ENCODE measurements around the gene NXNL1.

Gene NXNL1

GRCh38 chr19:17455308-17456123, 5.2 kb downstream of the NXNL1 start:
- no peak for DNase-seq (ENCODE audit: low read depth)

- DNase-seq (ENCODE audit: low read depth), result no peak
Measured at GRCh38 chr19:17454576-17455071, 6.1 kb downstream of the NXNL1 start.

DNA sequence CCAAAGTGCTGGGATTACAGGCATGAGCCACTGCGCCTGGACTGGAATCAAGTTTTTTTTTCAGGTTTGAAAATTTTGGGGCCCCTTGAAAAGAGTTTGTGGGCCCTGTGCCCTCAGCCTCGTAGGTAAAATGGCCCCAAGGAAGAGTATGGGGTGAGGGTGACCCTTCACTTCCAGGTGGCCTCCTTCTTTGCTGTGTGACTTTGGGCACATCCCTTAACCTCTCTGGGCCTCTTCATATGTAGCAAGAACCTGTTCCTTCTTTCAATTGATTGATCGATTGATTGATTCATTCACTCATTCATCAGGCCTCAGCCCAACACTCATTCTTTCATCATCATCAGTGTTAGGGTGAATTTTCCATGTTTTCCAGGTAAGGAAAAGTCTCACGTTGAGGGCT, 8.9 kb downstream of the NXNL1 start:
- no peak for DNase-seq (ENCODE audit: low read depth)

DNA sequence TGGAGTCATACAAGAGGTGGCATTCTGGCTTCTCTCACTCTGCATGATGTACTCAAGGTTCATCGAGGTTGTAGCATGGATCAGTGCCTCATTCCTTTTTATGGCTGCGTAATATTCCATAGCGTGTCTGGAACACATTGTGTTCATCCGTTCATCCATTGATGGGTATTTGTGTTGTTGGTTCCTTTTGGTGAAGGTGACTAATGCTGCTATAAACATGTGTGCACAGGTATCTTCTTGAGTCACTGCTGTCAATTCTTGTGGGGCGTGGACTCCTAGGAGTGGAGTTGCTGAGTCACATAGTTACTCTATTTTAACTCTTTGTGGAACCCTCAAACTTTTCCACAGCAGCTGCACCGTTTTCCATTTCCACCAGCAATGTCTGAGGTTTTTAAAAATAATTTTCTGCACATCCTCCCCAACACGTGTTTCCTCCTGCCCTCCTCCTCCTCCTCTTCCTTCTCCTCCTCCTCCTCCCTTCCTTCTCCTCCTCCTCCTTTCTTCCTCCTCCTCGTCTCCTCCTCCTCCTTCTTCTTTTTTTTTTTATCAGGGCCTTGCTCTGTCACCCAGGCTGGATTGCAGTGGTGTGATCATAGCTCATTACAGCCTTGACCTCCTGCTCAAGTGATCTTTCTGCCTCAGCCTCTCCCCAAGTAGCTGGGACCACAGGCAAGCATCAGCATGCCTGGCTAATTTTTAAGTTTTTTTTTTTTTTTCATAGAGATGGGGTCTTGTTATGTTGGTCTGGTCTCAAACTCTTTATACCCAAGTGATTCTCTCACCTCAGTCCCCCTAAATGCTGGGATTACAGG, 10.3 kb downstream of the NXNL1 start:
- DNase-seq (ENCODE audit: low read depth), result no peak

DNA sequence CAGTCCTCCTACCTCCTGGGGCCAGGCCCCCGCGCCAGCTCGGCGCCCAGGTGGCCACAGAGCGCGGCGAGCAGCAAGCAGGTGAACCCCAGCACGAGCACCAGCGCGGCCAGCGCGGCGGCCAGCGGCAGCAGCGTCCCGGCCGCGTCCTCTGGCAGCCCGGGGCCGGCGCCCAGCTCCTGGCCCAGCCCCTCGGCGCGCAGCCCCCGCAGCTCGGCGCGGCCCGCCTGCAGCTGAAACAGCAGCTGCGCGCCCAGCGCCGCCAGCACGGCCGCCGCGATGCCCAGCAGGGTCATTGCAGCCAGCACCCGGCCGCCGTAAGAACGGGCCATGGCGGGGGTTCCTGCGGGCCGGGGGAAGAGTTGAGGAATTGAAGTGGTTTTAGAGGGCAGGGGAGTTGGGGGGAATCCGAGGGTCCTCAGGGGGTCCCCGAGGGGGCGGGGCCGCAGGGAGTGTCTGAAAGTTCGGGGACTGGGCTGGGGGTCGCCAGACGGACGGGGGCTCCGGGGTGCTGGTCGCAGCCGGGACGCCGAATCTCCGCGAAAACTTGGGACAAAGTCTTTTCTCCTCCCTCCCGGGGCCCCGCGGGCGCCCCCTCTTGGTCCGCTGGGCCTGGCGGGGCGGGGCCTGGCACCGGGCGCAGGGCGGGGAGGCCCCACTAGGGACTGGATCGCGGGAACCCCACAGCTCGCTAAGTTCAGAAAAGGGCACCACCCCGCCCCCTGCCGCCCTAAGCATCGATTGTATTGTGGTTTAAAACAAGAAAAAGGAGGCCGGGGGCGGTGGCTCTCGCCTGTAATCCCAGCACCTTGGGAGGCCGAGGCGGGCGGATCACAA, 12.4 kb downstream of the NXNL1 start, which contains the start of gene TMEM221:
Gene TMEM221 (minus strand): TSS at position 538 of the 837 bp plus-strand sequence. CDS start 206 bp downstream, at position 332.
- peak; percentile 13 for DNase-seq (ENCODE audit: low read depth)

- DNase-seq (ENCODE audit: low read depth), result no peak
Measured at GRCh38 chr19:17447704-17448130, 13.0 kb downstream of the NXNL1 start.

DNA sequence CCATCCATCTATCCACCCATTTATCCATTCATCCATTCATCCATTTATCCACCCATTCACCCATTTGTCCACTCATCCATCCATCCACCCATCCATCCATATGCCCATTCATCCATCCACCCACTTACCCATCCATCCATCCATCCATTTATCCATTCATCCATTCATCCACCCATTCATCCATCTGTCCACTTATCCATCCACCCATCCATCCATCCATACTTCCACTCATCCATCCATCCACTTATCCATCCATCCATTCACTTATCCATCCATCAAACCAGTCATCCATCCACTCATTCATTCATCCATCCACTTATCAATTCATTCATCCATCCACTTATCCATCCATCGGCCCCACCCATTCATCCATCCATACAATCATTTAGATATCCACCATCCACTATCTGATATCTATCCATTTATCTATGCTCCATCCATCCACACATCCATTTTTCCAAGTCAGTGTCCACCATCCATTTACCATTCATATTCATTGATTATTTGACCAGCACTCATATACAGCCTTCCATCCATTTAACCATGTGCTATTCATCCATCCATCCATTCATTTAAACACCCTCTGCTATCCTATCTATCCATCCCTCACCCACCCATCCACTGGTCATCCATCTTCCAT, 15.1 kb downstream of the NXNL1 start:
- no peak for DNase-seq (ENCODE audit: low read depth)

GRCh38 chr19:17441241-17442021, 19.3 kb downstream of the NXNL1 start:
- DNase-seq (ENCODE audit: low read depth), result no peak

GRCh38 chr19:17436874-17437267, 23.9 kb downstream of the NXNL1 start:
- no peak for DNase-seq (ENCODE audit: low read depth)

GRCh38 chr19:17436094-17436873, 24.4 kb downstream of the NXNL1 start:
- DNase-seq (ENCODE audit: low read depth), result no peak

GRCh38 chr19:17435218-17435617, 25.5 kb downstream of the NXNL1 start:
- DNase-seq (ENCODE audit: low read depth), result no peak

GRCh38 chr19:17431417-17431816, 29.3 kb downstream of the NXNL1 start:
- no peak for DNase-seq (ENCODE audit: low read depth)

- DNase-seq (ENCODE audit: low read depth), result no peak
Measured at GRCh38 chr19:17429641-17430113, 31.0 kb downstream of the NXNL1 start.

DNA sequence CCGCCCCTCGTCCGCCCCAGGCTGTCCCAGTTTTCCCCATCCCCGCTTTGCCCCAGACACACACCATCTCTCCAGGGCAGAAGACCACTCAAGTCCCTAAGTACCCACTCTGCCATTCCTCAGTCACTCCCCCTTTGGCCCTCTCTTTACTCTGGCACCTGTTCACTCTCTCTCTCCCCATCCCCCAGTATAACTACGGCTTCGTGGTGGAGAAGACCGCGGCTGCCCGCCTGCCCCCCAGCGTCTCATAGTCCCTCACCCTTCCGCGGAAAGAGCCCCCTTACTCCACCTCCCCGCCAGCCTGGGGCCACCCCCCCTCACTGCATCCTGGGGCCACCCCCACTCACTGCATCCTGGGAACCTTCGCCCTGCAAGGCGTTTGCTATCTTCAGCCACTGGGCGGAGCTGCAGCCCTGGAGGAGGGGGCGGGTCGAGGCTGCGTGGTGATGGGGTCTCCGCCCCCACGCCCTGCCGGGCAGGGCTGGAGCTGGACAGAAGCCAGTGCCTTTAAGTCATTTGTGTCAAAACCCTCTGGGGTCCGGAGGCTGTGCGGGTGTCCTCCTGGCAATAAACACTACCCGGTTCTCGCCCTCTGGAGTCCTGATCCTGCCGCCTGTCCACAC, 35.9 kb downstream of the NXNL1 start:
- DNase-seq (ENCODE audit: low read depth), result no peak

DNA sequence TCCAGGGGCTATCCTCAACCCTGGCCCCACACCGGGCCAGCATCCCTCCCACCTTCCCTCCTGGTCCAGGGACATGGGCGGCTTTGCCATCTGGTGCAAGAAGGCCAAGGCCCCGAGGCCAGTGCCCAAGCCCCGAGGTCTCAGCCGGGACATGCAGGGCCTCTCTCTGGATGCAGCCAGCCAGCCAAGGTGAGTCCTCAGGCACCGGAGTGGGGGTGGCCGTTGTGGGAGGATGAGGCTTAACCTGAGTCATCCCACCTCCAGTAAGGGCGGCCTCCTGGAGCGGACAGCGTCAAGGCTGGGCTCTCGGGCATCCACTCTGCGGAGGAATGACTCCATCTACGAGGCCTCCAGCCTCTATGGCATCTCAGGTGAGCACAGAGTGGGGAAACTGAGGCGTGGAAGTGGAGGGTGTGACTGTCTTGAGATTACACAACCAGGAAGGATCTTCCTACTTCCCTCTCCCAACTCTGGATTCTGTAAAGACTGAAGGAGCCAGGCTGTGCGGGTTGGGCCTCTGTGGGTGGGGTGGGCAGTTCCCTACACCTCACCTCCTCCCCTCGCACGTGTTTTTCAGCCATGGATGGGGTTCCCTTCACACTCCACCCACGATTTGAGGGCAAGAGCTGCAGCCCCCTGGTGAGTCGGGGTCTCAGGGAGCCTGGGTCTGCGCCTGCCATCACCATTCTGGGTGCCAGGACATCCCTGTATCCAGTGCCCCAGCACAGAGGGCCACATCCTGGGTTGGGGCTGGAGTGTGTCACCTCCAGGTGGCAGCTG, 37.1 kb downstream of the NXNL1 start:
- DNase-seq (ENCODE audit: low read depth), result no peak

- DNase-seq (ENCODE audit: low read depth), result no peak
Measured at GRCh38 chr19:17421942-17422341, 38.8 kb downstream of the NXNL1 start.

- DNase-seq (ENCODE audit: low read depth), result no peak
Measured at GRCh38 chr19:17420475-17420924, 40.2 kb downstream of the NXNL1 start.
